PC-9 (cell line): ENCODE data around the gene OR5K1.

ENCODE experiments used
- EZH2 ChIP-seq: fragments of 200-600 bp; sonication (generic); IDR thresholded peaks from 2 replicates; pipeline ENCODE4 v1.8.0; 2017; ENCODE audit warnings: antibody characterized with exemption, low read depth
- TF ChIP-seq, protein P1 (sequence below): fragments of 200-600 bp; sonication (generic); conservative IDR thresholded peaks from 2 replicates; pipeline ENCODE4 v1.6.1; 2017; ENCODE audit warnings: mixed run types, antibody characterized with exemption, mild to moderate bottlenecking, moderate library complexity

- TF ChIP-seq, protein P1, sequence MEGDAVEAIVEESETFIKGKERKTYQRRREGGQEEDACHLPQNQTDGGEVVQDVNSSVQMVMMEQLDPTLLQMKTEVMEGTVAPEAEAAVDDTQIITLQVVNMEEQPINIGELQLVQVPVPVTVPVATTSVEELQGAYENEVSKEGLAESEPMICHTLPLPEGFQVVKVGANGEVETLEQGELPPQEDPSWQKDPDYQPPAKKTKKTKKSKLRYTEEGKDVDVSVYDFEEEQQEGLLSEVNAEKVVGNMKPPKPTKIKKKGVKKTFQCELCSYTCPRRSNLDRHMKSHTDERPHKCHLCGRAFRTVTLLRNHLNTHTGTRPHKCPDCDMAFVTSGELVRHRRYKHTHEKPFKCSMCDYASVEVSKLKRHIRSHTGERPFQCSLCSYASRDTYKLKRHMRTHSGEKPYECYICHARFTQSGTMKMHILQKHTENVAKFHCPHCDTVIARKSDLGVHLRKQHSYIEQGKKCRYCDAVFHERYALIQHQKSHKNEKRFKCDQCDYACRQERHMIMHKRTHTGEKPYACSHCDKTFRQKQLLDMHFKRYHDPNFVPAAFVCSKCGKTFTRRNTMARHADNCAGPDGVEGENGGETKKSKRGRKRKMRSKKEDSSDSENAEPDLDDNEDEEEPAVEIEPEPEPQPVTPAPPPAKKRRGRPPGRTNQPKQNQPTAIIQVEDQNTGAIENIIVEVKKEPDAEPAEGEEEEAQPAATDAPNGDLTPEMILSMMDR, result 0 out of 2 replicates have a peak, but pooled peaks have one; percentile 18
- TF ChIP-seq EZH2, result no peak
Measured at GRCh38 chr3:98521897-98522543, 59.0 kb downstream of the OR5K1 start.
